ENCODE results near the gene CDK6.
A peak's percentile ranks its signal among the peaks of the same experiment; 100 is the strongest.

Gene CDK6

DNA sequence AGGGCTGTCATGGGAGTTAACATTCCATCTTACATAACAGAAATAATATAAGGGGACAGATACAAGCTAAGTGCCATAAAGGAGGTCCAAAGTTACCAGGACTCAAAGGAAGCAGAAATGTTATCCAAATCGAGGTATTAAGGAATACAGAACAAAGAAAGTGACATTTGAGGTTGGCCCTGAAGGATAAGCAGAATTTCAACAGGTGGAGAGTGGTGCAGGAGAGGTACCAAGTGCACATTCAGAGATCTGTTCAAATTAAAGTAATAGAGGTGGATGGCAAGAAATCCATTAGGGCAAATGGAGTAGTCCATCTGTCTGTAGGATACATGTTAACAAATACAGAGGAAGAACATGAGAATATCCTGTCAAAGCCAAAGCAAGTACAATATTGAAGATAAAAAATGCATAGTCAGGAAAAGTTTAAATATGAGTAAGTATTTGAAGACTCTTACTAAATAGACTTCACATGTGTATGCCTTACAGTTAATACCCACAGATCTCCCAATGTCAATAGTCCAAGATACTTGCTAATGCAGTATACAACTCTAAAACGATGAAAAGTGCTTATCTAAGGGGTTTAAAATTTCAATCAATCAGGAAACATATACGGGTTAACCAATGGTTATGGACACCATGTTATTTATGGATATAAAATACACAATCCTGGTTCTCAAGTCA is 10.0 kb downstream of the CDK6 start:
- DNase-seq (ENCODE audit: low read depth in 2 of 2): no peak

DNA sequence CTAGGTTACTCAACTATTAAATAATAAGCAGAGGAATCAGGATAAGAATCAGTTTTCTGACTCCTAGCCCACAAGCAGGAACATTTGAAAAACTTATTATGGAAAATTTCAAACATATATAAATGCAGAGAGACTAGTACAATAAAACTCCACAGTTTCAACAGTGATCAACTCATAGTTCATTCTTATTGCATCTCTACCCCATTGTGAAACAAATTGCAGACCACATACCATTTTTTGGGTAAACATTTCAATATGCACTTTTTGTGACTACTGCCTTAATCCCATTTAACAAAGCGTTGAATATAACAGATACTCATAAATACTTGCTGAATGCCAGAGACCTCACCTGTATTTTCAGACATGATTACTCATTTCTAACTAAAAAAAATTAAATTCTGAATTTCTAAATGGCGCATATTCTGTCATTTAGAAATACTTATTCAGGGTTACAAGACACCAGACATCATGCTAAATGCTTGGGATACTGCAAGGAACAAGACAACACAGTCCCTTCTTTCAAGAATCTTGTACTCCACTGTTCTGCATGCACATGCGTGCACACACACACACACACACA is 11.4 kb downstream of the CDK6 start:
- DNase-seq (ENCODE audit: low read depth in 2 of 2): no peak

DNA sequence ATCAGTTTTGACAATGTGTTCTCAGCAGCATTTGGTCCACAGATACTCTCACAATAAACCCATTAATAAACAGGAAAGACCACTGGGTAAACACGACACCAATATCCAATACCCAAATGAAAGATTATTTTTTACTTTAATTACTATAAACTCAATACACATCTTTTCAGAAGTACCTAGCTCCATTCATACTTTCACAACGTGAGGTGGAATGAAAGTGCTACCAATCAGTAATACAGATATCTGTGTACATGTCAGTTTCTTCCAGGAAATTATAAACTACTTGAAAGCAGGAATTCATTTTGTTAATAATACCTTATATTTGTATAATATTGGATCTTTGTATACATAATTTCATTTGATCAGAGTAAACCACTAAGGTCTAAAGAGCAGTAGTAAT is 11.9 kb downstream of the CDK6 start:
- DNase-seq (ENCODE audit: low read depth in 2 of 2): no peak

- DNase-seq (ENCODE audit: low read depth in 2 of 2): no peak
Measured at GRCh38 chr7:92823042-92823441, 13.3 kb downstream of the CDK6 start.

DNA sequence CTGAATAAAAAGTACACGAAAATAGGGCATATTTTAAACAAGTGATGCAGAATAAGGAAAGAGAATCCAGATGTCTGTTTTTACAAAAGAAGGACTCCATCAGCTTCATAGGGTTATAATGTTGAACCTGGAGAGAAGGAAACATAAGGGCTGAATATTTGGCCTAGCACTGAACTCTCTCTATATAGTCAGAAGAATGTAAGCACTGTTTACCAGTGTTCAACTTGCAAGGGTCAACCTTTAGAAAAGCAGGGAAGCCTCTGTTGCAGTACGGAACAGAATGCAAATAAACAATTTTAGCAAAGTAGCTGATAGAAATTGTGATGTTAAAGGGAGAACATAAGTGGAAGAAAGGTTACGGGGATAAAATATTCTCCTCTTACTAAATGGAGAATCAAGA is 16.2 kb downstream of the CDK6 start:
- DNase-seq (ENCODE audit: low read depth in 2 of 2): no peak

DNA sequence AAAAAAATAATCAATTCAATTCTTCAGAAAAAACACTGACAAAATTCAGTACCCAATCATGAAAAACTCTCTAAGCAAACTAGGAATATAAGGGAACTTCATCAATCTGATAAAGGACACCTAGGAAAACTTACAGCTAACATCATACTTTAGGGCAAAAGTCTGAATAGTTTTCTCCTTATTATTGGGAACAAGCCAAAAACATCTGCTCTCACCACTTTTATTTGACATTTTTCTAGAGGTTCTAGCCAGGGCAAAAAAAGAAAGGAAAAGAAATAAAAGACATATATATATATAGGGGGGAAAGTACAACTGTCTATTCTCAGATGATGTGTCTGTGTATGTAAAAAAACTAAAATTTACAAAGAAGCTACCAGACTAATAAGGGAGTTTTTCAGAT is 19.0 kb downstream of the CDK6 start:
- no peak for DNase-seq (ENCODE audit: low read depth in 2 of 2)

DNA sequence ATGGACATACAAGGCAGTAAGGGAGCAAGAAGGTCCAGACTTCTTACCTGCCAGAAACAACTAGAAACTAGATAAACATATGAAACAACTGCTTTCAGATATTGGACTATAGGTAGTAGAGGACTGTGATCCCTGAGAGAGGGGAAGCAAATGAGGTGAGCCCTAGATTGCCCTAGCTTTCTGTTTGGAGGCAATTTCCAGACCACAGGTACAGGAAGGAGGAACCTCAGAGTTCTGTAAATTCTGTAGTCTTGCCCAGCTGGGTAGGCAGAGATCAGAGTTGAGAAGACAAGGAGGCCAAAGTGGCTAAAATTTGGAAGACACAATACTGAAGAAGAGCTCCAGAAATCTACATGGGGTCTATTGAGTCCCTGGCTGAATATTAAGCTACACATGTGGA is 21.0 kb downstream of the CDK6 start:
- DNase-seq (ENCODE audit: low read depth in 2 of 2): no peak

DNA sequence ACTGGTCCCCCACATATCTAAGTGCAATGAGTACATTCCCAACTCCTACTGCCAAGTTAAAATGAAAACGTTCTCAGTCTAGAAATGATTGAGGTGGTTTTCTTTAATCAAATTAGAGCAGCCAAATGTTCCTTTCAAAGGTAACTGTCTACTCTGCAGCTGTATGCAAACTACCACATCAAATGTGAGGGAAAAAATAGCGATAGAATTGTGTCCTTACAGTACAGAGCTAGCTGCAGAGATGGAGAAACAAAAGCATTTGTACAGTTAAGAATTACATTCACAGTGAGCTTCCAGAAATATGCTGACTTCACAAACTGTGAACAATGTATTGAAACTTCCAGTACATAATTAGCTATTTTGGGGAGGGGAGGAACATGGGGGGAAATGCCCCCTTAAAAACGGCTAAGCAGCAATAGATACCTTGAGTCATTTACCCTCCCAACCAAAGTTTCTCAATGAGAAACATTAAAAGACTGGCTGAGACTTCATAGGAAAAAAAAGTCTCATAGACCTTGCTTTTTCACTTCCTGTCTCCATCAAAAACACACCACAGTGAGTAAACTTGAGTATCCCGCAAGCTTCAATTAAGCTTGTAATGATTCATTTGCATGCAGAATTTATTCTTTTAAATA is 22.9 kb downstream of the CDK6 start:
- DNase-seq (ENCODE audit: low read depth in 2 of 2): no peak

DNA sequence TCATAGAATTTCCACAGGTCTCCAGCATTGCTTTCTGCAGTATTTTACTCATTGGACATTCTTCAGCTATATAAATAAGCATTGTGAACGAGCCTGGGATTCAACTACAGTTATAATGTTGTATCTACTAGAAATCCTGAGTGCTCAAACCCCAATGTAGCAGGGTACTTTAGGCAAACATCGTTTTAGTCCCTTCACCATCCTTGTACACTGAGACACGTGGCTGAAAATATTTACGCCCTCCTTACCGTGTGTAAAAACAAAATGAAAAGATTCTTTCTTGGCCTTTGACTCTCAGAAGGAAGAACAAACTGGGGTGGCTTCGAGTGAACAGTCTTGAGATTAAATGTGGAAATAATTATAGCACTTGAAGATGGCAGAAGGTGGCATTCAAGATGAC is 25.2 kb downstream of the CDK6 start:
- no peak for DNase-seq (ENCODE audit: low read depth in 2 of 2)

DNA sequence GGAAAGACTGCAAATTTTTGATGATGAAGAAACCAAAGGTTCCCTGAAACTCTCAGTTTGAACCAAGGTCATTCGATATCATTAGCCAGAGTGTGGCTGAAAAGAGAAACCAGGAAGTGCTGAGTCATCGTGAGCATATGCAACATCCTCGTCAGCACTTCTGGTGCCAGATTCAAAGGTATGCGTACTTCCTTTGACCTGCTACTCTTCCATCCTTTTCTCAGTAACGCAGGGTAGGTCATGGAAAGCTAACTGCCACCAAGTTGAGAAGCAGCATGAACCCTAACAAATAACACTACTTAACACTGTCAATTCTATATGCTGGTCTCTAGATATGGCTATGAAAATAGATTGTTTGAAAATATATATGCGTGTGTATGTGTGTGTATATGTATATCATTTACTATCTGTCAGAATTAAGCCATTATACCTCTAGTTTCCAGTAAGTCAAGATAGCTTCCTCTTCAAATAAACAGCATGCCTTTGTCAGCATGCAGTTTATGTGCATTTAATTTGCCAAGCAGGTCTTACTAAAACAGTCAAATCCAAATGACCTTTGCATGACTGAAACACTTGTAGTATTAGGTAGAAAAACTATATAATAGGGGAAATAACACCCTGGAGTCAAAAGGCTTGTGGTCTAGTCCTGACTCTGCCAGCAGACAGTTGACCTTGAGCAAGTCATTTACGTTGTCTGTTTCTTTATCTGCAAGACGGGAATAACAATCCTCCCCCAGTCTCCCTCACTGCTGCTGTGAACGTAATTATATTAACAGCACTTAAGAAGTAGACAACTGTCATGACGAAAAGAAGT is 26.4 kb downstream of the CDK6 start:
- DNase-seq (ENCODE audit: low read depth in 2 of 2): peak; percentile 47 to 51

DNA sequence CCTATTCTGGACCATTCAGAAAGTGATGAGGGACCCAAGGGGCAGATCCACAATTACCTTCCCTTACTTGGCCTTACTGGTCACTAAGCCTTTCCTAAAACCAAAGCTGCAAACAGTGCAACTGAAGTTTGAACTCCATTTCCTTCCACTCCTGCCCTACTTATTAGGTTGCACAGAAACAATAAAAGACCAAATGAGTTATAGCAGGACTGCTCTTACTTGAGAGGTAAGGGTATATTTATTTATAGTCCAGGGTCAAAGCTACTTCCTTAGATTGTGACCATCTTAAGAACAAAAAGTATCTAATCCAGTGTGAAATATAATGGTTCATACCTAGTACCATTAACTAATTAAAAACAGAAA is 27.0 kb downstream of the CDK6 start:
- DNase-seq (ENCODE audit: low read depth in 2 of 2): no peak

- DNase-seq (ENCODE audit: low read depth in 2 of 2): no peak
Measured at GRCh38 chr7:92808635-92809034, 27.7 kb downstream of the CDK6 start.

DNA sequence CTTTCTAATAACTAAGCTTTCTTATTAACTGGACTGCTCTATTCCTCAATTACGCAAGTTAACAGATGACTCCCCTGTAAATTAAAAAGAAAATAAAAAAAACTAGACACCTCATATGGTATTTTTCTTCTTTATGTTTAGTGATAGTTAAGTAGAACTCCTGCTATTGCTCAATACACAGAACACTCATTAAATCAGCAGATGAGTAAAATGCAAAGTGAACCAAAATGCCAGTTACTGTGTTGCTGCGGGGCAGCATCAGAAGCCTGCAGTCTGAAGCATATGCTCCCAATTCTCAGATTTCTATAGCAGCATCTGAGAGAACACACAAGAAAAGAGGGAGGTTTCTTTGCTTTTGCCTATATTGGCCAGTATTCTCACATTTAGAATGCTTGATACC is 28.4 kb downstream of the CDK6 start:
- no peak for DNase-seq (ENCODE audit: low read depth in 2 of 2)

DNA sequence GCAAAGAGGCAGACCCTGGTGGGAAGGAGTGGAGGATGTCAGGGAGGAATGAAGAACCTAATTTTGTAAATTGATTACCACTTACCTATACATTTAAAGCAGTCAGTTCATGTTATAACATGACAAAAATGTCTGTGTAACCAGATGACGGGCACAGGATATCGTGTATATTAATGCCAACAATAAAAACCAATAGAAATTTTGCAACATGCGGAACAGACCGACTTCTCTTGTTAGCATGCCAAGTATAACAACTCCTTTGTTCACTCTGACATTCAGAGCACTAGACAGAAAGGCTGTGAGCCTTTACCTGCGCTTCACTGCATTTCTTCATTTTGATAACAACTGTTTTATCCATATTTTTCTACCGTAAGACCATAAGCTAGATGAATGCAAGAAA is 29.9 kb downstream of the CDK6 start:
- DNase-seq (ENCODE audit: low read depth in 2 of 2): no peak

- no peak for DNase-seq (ENCODE audit: low read depth in 2 of 2)
Measured at GRCh38 chr7:92802406-92802805, 34.0 kb downstream of the CDK6 start.

DNA sequence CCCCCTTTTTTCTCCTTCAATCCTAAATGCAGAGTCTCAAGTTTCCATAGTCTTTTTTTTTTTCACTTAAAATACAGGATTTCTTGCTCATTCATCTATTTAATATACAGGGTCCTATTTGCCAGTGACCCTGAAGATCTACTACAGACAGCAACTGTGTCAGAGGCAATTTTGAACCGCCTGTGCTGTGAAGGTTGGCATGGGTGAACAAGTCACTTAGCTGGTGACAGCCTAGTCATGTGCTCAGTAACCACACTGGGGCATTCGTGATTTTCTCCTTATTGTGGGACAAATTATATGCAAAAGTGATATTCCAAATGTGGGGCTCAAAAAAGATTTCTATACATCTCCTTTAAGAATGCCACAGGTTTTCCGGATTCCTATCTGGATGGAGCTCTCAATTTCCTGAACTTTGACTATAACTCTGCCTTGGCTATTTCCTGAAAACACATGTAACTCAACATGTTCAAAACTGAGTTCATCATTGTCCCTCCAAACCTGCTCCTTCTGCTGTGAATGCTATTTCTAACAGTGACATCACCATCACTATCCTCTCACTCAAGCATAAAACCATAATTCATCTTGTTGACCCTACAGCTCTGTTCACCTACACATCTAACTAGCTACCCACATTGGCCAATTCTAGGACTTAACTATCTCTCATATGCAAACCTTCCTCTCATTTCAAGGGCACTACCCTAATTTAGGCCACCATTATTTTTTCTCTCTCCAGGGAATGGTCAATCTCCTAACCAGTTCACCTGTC is 36.7 kb downstream of the CDK6 start:
- no peak for DNase-seq (ENCODE audit: low read depth in 2 of 2)

DNA sequence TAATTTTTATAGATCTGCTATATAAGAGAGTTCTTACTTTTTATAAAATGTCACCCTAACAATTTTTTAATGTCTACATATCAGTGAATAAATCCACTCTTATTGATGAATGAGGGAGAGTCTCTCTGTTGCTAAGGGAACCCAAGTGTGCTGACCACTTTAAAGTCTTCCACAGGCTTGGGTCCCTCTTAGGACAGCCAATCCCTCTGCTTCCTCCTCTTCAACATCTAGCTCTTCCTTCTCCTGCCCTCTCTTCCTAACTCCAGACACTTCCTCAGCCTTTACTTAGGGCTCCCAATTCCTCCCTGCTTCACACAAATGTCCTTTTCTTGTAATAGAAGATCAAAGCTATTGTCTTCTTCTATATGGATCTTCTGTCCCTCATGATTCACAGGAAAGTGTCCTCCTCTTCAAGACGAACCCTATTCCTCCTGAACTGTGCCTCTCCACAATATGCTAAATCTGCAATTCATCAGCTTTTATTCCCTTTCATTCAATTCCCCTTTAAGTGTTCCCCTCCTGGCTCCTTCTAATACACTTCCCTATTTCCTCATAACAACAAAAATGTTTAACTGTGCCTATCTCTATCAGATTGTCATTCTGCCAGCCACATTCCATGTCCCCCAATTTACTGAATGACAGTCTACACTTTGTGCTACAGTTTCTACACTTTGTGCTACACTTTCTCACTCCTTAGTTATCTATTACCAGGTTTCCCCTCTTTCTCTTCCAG is 37.7 kb downstream of the CDK6 start:
- DNase-seq (ENCODE audit: low read depth in 2 of 2): no peak

DNA sequence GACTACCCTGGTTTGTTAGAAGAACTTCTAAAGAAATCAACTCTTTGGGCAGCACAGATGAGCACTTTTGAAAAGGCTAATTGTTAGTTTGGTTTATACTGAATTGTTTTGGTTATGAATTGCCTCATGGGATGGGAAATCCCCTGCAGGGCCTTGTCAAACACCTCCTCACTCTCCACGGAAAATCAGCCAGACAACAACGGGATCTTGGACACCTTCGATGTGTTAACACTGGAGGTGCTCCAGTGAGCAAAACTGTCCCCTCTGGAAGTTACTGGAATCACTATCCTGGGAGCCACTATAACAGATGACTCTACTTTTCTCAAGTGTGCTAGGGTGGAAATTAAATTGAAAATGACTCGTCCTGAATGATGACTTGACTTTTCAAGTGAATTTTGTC is 38.7 kb downstream of the CDK6 start:
- DNase-seq (ENCODE audit: low read depth in 2 of 2): no peak

DNA sequence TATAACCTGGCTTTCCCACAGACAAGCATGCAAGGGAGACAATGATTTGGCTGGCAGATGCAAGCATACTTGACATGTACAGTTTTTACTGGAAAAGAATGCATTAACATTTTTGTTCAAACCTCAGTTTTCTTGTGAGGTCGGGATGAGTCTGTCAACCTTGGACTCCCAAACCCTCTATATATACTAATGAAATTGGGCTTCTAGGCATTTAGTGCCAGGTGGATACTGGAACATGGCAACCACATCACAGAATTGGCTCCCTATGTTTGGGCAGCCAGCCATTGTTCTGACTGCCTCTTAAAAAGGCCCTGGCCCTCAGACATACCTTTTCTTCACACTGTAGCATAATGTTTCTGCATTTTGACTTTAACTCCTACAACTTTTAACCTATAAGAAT is 39.1 kb downstream of the CDK6 start:
- DNase-seq (ENCODE audit: low read depth in 2 of 2): no peak

- DNase-seq (ENCODE audit: low read depth in 2 of 2): no peak
Measured at GRCh38 chr7:92794831-92795230, 41.5 kb downstream of the CDK6 start.

GRCh38 chr7:92794391-92794790 is 42.0 kb downstream of the CDK6 start:
- no peak for DNase-seq (ENCODE audit: low read depth in 2 of 2)
